NCI-H1930 (cell line): ENCODE measurements around the gene PPP1R15B.
"Not testable (repeated sequence)": the region's sequence is repeated elsewhere in the genome, so short reads cannot be mapped to it uniquely, and the experiment has no call there.

Experiments used
- DNase-seq, 2 experiments: peaks; one replicate each; lab custom pipeline; 2025; lab: John Stamatoyannopoulos, UW

The PPP1R15B gene

GRCh38 chr1:204443871-204444581 lies 32.4 kb upstream of the PPP1R15B start:
- DNase-seq = no peak

- DNase-seq = no peak
Observed at GRCh38 chr1:204443260-204443619, 31.6 kb upstream of the PPP1R15B start.

DNA sequence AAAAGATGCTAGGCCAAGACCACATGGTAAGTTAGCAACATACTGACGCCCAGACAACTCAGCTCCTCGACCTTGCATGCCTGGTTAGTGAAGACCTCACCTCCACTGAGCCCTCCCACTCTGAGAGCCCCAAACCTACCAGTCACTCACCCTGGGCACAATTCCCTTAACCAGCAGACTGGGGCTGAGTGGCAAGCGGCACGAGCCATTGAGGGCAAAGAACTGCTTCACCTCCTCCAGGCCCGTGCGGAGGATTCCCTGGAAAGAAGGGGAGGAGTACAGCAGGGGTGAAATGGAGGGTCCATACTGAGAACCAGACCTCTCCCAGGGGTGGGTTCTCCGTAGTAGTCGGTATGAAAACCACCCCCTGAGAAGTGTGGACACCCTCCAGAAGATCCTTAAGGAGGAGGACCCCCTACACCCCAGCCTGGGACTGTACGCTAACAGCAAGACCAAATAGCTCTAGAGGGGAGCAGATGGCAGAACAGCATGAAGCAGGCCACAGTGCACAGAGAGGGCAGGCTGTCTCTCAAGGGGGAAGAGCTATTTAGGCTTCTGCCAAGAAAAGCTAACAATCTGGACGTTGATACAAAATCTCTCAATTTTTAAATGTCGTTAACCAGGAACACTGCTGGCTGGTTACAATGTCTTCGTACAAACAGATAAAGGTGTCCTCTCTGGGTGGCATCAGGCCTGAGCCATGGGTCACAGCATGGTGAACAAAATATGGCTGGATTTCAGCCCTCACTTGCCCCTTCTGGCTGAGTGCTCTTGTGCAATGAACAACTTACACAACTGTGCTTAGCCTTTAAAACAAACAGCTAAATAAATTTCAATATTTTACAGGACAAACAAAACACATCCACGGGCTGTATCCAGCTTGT lies 31.0 kb upstream of the PPP1R15B start:
- DNase-seq = no peak

DNA sequence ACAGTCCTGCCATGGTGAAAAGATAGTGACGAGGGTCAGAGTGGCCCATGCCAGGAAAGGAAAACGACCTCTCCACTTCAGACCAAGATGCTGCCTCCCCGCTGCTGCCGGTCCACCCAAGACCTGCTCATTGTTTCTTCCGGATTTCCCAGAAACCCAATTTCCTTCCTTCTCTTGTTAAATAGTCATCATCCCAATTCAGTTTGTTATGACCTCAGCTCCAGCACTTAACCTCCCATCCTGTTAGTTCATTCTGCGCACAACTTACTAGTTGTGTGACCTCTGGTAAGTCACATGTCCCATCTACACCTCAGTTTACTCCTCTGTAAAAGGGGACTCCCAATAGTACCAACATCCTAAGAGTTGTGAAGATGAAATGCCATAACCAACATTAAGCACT lies 29.9 kb upstream of the PPP1R15B start:
- DNase-seq = no peak

GRCh38 chr1:204439621-204440375 lies 28.2 kb upstream of the PPP1R15B start:
- DNase-seq = no peak

DNA sequence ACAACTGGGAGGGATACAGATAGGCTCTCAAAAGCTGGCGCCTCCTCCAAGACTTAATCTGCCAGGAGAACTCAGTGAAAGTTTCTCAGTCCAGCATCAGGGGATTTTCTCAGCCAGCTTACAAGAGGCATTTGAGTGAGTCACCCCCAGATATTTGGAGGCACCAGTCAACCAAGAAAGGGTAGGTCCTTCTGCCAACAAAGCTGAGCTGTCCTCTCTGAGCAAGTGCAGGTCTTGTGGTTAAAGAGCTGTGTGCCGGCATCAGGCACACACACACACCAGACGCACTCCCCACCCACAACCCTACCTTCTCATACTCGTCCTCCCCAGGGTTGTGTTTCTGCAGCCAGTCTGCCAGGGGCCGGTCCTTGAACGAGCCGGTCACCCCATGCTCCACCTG lies 27.0 kb upstream of the PPP1R15B start:
- no peak for DNase-seq

- no peak for DNase-seq
Observed at GRCh38 chr1:204437796-204438570, 26.4 kb upstream of the PPP1R15B start.

- no peak for DNase-seq
Observed at GRCh38 chr1:204435872-204436271, 24.3 kb upstream of the PPP1R15B start.

DNA sequence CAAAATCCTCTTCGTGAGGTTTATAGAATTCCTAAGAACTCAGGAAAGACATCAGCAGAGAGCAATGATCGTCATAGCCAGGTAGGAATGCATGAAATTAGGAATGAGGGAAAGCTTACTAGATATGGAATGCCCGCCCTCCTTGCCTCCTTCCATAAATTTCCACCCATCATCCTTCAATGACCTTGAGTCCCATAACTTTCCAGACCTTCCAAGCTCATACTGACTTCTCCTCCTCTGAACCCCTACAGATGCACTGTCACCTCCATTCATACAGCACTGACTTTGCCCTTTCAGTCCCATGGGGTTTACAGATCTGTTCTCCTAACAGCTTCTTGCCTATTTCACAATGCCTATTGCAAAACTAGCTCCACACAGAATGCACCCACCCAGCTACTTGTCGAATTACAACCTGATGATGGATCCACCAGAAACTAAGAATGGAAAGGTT lies 23.8 kb upstream of the PPP1R15B start:
- DNase-seq = no peak

GRCh38 chr1:204434116-204434755 lies 22.6 kb upstream of the PPP1R15B start:
- no peak for DNase-seq

- no peak for DNase-seq
Observed at GRCh38 chr1:204432708-204433107, 21.1 kb upstream of the PPP1R15B start.

- peak; percentile 27 to 53 for DNase-seq
Observed at GRCh38 chr1:204431310-204432184, 19.9 kb upstream of the PPP1R15B start.

DNA sequence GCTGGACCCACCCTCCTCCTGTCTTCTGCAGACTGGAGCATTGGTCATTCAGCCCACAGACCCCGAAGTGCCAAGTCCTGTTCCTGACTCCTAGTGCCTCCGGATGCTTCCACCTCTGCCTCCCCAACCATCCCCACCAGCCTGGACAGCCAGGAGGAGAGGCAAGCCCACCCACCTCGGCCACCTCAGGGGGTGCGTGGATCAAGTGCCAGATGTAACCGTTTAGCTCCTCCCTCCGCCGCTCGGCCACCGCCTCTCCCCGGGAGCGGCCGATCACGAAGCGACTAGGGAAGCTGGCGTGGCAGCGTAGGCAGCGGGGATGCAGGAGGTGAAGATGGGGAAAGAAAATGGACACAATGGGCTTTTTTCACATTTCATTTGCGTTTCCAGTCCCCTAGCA lies 18.1 kb upstream of the PPP1R15B start:
- no peak for DNase-seq

DNA sequence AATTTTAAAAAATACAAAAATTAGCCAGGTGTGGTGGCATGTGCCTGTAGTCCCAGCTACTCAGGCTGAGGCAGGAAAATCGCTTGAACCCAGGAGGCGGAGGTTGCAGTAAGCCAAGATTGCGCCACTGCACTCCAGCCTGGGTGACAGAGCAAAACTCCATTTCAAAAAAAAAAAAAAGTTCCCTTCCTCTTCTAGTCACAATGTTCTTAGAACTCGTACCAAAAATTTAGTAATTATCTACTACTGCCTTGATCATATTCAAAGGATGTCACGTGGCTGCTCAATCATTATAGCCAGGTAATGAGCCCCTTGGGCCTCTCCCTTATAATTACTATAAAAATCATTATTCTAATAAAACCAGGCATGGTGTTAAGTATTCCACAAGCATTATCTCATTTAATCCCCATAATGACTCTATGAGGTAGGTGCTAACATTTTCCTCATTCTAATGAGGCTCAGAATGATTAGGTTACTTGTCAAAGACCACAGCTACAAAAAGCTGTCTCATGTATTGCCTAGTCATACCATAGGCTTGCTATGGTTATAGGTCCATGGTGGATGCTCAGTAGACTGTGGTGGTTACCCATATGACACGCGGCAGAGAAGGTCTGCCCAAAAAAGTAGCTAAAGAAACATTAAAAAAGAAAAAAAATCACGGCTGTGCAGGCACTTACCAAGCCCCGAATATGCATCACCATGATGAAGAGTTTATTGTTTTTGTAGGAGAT lies 15.5 kb upstream of the PPP1R15B start:
- DNase-seq = no peak

GRCh38 chr1:204426474-204426873 lies 14.9 kb upstream of the PPP1R15B start:
- DNase-seq = no peak

- DNase-seq = no peak
Observed at GRCh38 chr1:204426035-204426436, 14.4 kb upstream of the PPP1R15B start.

GRCh38 chr1:204424621-204425020 lies 13.0 kb upstream of the PPP1R15B start:
- DNase-seq = no peak

- not testable (repeated sequence) for DNase-seq
Observed at GRCh38 chr1:204422061-204422705, 10.6 kb upstream of the PPP1R15B start.

DNA sequence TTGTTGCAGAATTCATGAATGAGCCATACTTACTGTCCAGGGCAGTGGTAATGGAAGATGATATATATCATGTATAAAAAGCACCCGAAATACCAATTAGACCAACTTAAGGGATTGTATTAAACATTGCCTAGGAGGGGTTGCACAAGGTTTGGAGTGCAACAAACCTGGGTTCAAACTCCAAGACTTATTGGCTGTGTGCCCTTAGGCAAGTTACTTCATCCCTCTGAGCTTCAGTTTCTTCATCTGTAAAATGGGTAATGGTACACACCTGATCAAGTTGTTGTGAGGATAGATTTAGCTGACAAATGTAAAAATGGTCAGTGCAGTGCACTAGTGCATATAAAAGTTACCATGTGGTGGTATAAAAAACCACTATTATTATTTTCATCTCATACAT lies 9.8 kb upstream of the PPP1R15B start:
- no peak for DNase-seq
